HepG2 (cell line): ENCODE results near the gene ANAPC16. TPM values are rescaled to one million over a fixed set of nuclear protein-coding genes. Genes with fewer than 3 reads are reported as not detected.

ENCODE experiments used
- ARNTL ChIP-seq: sonication (generic); formaldehyde crosslinking; IDR thresholded peaks from 2 replicates; pipeline ENCODE4 v1.4.0; 2020; ENCODE audit warnings: mild to moderate bottlenecking, missing genetic modification reagents
- ATAD3A ChIP-seq: sonication (generic); formaldehyde crosslinking; IDR thresholded peaks from 2 replicates; pipeline ENCODE4 v1.4.0; 2020; ENCODE audit warnings: missing genetic modification reagents
- CREBL2 ChIP-seq: sonication (generic); formaldehyde crosslinking; IDR thresholded peaks from 2 replicates; pipeline ENCODE4 v1.8.1; 2023; ENCODE audit warnings: missing genetic modification reagents, mild to moderate bottlenecking, borderline replicate concordance
- CTCF ChIP-seq: sonication (generic); formaldehyde crosslinking; IDR thresholded peaks from 2 replicates; pipeline ENCODE4 v1.5.0; 2020; ENCODE audit warnings: mild to moderate bottlenecking, missing genetic modification reagents, moderate library complexity
- HINFP ChIP-seq: sonication (generic); formaldehyde crosslinking; IDR thresholded peaks from 2 replicates; pipeline ENCODE4 v1.4.0; 2020; ENCODE audit warnings: low read depth, mild to moderate bottlenecking, missing genetic modification reagents
- HMGXB4 ChIP-seq, 2 experiments: sonication (generic) in 1 of 2; formaldehyde crosslinking in 1 of 2; IDR thresholded peaks; 2 replicates each; pipeline versions ENCODE4 v1.4.0 to v1.6.1; 2018 to 2020; ENCODE audit warnings: missing genetic modification reagents in 2 of 2, borderline replicate concordance in 1 of 2, low read depth in 1 of 2, mild to moderate bottlenecking in 1 of 2, missing biosample characterization in 1 of 2
- ISX ChIP-seq: sonication (generic); formaldehyde crosslinking; conservative IDR thresholded peaks from 2 replicates; pipeline ENCODE4 v1.5.0; 2020; ENCODE audit warnings: missing genetic modification reagents
- KDM3A ChIP-seq: IDR thresholded peaks from 2 replicates; pipeline ENCODE4 v1.6.1; 2018; ENCODE audit warnings: low read depth, missing compliant biosample characterization
- MBNL3 ChIP-seq: fragments of 250-450 bp; sonication (Bioruptor Pico); conservative IDR thresholded peaks from 2 replicates; pipeline ENCODE4 v1.8.0; 2022; ENCODE audit warnings: mild to moderate bottlenecking, inconsistent platforms
- NFATC3 ChIP-seq: sonication (generic); formaldehyde crosslinking; IDR thresholded peaks from 2 replicates; pipeline ENCODE4 v1.5.1; 2020; ENCODE audit warnings: mild to moderate bottlenecking, missing genetic modification reagents
- ONECUT2 ChIP-seq: sonication (generic); formaldehyde crosslinking; IDR thresholded peaks from 2 replicates; pipeline ENCODE4 v1.4.0; 2020; ENCODE audit warnings: missing genetic modification reagents
- REPIN1 ChIP-seq: sonication (generic); formaldehyde crosslinking; IDR thresholded peaks from 2 replicates; pipeline ENCODE4 v1.8.0; 2022; ENCODE audit warnings: missing genetic modification reagents, low read depth, mild to moderate bottlenecking, borderline replicate concordance
- SALL2 ChIP-seq: sonication (generic); formaldehyde crosslinking; IDR thresholded peaks from 2 replicates; pipeline ENCODE4 v1.8.1; 2023; ENCODE audit warnings: mild to moderate bottlenecking, missing genetic modification reagents, inconsistent platforms
- U2AF2 ChIP-seq: fragments of 200-400 bp; formaldehyde crosslinking; IDR thresholded peaks from 2 replicates; pipeline ENCODE4 v1.6.1; 2017; ENCODE audit warnings: low read depth, mild to moderate bottlenecking, low read length
- ZNF543 ChIP-seq: sonication (generic); formaldehyde crosslinking; IDR thresholded peaks from 2 replicates; pipeline ENCODE4 v1.4.0; 2020; ENCODE audit warnings: mild to moderate bottlenecking, missing genetic modification reagents
- ZNF558 ChIP-seq: sonication (generic); formaldehyde crosslinking; IDR thresholded peaks from 2 replicates; pipeline ENCODE4 v1.9.0; 2022; ENCODE audit warnings: mild to moderate bottlenecking, missing genetic modification reagents, borderline replicate concordance
- ZNF605 ChIP-seq: sonication (generic); formaldehyde crosslinking; IDR thresholded peaks from 2 replicates; pipeline ENCODE4 v1.8.0; 2022; ENCODE audit warnings: mild to moderate bottlenecking, missing genetic modification reagents
- ZNF724P ChIP-seq: sonication (generic); formaldehyde crosslinking; IDR thresholded peaks from 2 replicates; pipeline ENCODE4 v1.8.0; 2022; ENCODE audit warnings: missing genetic modification reagents, borderline replicate concordance
- ZNF772 ChIP-seq: sonication (generic); formaldehyde crosslinking; IDR thresholded peaks from 2 replicates; pipeline ENCODE4 v1.5.0; 2020; ENCODE audit warnings: mild to moderate bottlenecking, missing genetic modification reagents
- polyA plus RNA-seq, 8 experiments: library from polyadenylated mRNA; depleted of rRNA in 3 of 8; stranded (reverse) in 7 of 8; unstranded in 1 of 8; fragments of >200 nt; fragmentation: Illumina TruSeq in 4 of 8; extraction: Trizol in 4 of 8; gene quantifications; 2 replicates each; pipeline versions ENCODE4 v1.2.1 to v1.2.3, GENCODE V29; 2011 to 2016; ENCODE audit warnings: low read depth in 4 of 8, missing spikeins in 1 of 8, mixed read lengths in 1 of 8; ENCODE audit not compliant: insufficient read depth in 1 of 8
- total RNA-seq, 5 experiments: library from RNA; depleted of rRNA; stranded (reverse); fragments of >200 nt; fragmentation: Illumina TruSeq; extraction: Trizol; gene quantifications; 2 replicates each; pipeline ENCODE4 v1.2.3, GENCODE V29; 2016; ENCODE audit warnings: low read depth in 1 of 5
- TF ChIP-seq, protein P1 (sequence below): sonication (generic); formaldehyde crosslinking; conservative IDR thresholded peaks from 2 replicates; pipeline ENCODE4 v1.5.0; 2020; ENCODE audit warnings: missing genetic modification reagents
- TF ChIP-seq, protein P2 (sequence below): fragments of 450-650 bp; IDR thresholded peaks from 2 replicates; pipeline ENCODE4 v1.6.1; 2016

The ANAPC16 gene
- total and polyA plus RNA-seq, 2 of the 13 experiments (the other 11 are each of a cell fraction or from before 2014, with no cell fraction given) = 74.8 to 89.4 TPM

DNA sequence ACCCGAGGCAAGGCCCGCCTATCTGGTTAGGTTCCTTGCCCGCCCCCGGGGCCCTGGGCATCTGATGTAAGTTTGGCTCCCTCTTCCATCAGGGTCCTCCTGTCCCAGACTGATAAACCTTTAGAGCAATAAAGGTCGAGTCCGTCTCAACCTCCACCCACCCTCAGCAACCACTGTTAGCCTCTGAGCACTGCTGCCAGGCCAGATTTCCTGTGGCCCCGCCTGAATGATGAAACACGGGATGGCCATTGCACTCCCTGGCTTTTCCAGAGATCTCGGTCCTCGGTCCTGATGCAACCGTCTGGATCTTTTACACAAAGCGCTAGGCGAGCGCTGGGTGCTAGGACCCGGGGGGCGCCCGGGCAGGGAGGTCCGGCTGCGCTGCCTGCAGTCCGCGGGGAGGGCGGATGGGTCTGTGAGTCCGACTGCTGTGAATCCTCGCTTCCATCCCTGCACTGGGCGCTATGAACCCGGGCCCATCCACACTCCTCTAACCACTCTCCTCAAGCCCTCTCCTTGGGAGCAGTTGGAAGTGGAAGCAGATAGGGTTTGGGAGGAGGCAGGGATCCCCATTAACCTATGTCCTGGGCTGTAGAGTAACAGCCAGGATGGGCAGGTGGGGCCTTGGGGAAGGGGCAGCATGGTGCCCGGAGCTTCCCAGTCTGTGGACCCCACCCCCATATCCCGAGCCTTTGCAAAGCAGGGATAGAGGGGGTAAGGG is 57.0 kb downstream of the ANAPC16 start (continued):
- TF ChIP-seq SALL2 = peak; percentile 72; the same call in 1 of the 2 replicates
- peak; percentile 70 to 85; a peak in 3 of 4 replicates for TF ChIP-seq HMGXB4 (CRISPR knock-in tag; IDR thresholded peaks at IDR 0.05; ENCODE audit: borderline replicate concordance in 1 of 2, low read depth in 1 of 2)
- TF ChIP-seq CREBL2 (CRISPR knock-in tag) = peak; percentile 76; the same call in 1 of the 2 replicates
- 0 out of 2 replicates have a peak, but pooled peaks have one; percentile 8 for TF ChIP-seq CTCF (CRISPR knock-in tag)
- TF ChIP-seq ZNF543 (CRISPR knock-in tag) = peak; percentile 84; the same call in 1 of the 2 replicates
- TF ChIP-seq, protein P1, sequence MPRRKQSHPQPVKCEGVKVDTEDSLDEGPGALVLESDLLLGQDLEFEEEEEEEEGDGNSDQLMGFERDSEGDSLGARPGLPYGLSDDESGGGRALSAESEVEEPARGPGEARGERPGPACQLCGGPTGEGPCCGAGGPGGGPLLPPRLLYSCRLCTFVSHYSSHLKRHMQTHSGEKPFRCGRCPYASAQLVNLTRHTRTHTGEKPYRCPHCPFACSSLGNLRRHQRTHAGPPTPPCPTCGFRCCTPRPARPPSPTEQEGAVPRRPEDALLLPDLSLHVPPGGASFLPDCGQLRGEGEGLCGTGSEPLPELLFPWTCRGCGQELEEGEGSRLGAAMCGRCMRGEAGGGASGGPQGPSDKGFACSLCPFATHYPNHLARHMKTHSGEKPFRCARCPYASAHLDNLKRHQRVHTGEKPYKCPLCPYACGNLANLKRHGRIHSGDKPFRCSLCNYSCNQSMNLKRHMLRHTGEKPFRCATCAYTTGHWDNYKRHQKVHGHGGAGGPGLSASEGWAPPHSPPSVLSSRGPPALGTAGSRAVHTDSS (CRISPR knock-in tag) = no peak
- peak; percentile 75; the same call in 1 of the 2 replicates for TF ChIP-seq KDM3A (CRISPR knock-in tag)
- TF ChIP-seq MBNL3 (CRISPR knock-in tag) = no peak
- TF ChIP-seq ISX (CRISPR knock-in tag) = no peak
- TF ChIP-seq ARNTL = no peak
- TF ChIP-seq ZNF724P (CRISPR knock-in tag) = no peak
- peak; percentile 98 for TF ChIP-seq REPIN1 (CRISPR knock-in tag)
- TF ChIP-seq, protein P2, sequence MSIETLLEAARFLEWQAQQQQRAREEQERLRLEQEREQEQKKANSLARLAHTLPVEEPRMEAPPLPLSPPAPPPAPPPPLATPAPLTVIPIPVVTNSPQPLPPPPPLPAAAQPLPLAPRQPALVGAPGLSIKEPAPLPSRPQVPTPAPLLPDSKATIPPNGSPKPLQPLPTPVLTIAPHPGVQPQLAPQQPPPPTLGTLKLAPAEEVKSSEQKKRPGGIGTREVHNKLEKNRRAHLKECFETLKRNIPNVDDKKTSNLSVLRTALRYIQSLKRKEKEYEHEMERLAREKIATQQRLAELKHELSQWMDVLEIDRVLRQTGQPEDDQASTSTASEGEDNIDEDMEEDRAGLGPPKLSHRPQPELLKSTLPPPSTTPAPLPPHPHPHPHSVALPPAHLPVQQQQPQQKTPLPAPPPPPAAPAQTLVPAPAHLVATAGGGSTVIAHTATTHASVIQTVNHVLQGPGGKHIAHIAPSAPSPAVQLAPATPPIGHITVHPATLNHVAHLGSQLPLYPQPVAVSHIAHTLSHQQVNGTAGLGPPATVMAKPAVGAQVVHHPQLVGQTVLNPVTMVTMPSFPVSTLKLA = 0 out of 2 replicates have a peak, but pooled peaks have one; percentile 3
- no peak for TF ChIP-seq ZNF558
- TF ChIP-seq HINFP = peak; percentile 93
- no peak for TF ChIP-seq ZNF605 (CRISPR knock-in tag)
- TF ChIP-seq U2AF2 = no peak
- no peak for TF ChIP-seq ATAD3A (CRISPR knock-in tag)
- no peak for TF ChIP-seq ONECUT2 (CRISPR knock-in tag)
- no peak; the same call in 1 of the 2 replicates for TF ChIP-seq NFATC3 (CRISPR knock-in tag)
- TF ChIP-seq ZNF772 (CRISPR knock-in tag) = no peak; the same call in 1 of the 2 replicates
